Measurements from ENCODE around the gene SEPHS2. TPM values are rescaled to one million over a fixed set of nuclear protein-coding genes. Genes with fewer than 3 reads are reported as not detected.
"Not testable (repeated sequence)": the region's sequence is repeated elsewhere in the genome, so short reads cannot be mapped to it uniquely, and the experiment has no call there.

The SEPHS2 gene
- total RNA-seq, 1 donor from 2014 or later, result 30.5 TPM

DNA sequence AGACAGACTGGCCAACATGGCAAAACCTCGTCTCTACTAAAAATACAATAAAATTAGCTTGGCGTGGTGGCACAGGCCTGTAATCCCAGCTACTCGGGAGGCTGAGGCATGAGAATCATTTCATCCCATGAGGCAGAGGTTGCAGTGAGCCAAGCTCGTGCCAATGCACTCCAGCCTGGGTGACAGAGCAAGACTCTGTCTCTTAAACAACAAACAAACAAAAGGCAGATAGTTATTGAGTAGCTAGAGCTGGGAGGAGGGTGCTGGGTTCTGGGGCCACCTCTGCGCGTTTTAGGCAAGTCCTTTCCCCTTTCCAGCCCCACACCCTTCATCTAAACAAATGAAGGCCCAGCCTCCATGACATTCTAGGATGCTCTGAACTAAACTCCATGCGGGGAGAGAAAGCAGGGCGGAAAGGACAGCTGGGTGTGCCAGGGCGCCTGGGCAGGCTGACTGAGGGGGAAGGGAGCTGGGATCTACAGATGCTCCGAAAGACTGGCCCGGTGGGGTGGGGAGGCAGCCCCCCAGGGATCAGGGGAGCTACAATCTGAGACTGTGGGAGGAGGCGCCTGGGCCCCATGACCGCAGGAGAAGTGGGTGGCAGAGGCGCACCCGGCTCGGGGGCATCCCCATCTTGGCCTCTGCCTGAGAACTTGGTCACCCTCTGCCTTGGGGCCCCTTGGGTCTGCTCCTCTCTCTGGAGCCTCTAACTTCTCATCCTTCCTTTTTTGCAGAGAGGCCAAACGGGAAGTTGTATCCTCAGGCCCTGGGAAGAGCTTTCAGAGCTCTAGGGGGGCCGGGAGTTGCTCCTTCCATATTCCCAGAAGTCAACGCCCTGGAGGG, 27.8 kb upstream of the SEPHS2 start:
- Mint-ChIP-seq H3K27ac (ENCODE audit: unreplicated experiment) (no peak overlapping the region), H3K9me3 (no peaks in the 10 kb centered on the region)

DNA sequence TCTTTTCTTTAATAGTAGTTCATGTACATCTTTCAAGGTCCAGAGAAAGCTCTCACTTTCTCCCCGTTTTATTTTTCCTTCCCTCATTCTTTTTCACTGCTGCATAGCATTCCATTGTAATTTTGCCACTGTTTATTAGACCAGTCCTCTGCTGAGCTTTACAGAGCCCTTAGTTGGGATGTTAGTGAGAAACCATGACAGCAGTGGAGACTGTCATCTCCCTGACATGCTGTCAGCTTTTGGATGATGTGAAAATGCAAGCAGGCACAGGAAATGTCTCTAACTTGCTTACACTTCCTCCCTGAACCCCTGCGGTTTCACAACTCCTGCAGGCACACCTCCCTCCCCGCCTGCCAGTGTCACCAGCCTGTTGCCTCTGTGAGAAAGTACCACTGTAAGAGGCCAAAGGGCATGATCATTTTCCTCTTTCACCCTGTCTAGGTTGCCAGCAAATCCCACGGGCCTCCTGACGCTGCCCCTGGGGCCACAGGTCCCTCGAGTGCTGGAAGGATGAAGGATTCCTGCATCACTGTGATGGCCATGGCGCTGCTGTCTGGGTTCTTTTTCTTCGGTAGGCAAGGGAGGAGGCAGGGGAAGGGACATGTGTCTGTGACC, 26.8 kb upstream of the SEPHS2 start, which contains the start of gene ITGAL:
Gene ITGAL, plus strand, starts transcription at position 415 of the 615 bp plus-strand sequence. Its CDS starts 96 bp downstream, at position 511.
- DNase-seq (ENCODE audit: low read depth, low spot score), result no peak
- Mint-ChIP-seq H3K36me3 (ENCODE audit: low read depth) (no peaks in the 10 kb centered on the region), H3K4me3 (no peak within 1 kb of the TSS), H3K27ac (ENCODE audit: unreplicated experiment) (peak within 1 kb of the TSS; percentile 57), H3K4me1 (no peaks in the 10 kb centered on the region), H3K9me3 (no peaks in the 10 kb centered on the region), H3K27me3 (ENCODE audit: low read depth) (no peaks in the 10 kb centered on the region)
- TF ChIP-seq, protein P1, sequence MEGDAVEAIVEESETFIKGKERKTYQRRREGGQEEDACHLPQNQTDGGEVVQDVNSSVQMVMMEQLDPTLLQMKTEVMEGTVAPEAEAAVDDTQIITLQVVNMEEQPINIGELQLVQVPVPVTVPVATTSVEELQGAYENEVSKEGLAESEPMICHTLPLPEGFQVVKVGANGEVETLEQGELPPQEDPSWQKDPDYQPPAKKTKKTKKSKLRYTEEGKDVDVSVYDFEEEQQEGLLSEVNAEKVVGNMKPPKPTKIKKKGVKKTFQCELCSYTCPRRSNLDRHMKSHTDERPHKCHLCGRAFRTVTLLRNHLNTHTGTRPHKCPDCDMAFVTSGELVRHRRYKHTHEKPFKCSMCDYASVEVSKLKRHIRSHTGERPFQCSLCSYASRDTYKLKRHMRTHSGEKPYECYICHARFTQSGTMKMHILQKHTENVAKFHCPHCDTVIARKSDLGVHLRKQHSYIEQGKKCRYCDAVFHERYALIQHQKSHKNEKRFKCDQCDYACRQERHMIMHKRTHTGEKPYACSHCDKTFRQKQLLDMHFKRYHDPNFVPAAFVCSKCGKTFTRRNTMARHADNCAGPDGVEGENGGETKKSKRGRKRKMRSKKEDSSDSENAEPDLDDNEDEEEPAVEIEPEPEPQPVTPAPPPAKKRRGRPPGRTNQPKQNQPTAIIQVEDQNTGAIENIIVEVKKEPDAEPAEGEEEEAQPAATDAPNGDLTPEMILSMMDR (conservative IDR thresholded peaks at IDR 0.05), result no peak

More for the DNA sequence above, 27.8 kb upstream of the SEPHS2 start:
- no peaks in the 10 kb centered on the region for H3K4me1 Mint-ChIP-seq
- TF ChIP-seq, protein P1 (conservative IDR thresholded peaks at IDR 0.05), result no peak
- H3K4me3 Mint-ChIP-seq, result no peak overlapping the region
- no peak for DNase-seq (ENCODE audit: low read depth, low spot score)
- H3K27me3 Mint-ChIP-seq (ENCODE audit: low read depth), result no peaks in the 10 kb centered on the region
- no peaks in the 10 kb centered on the region for H3K36me3 Mint-ChIP-seq (ENCODE audit: low read depth)

DNA sequence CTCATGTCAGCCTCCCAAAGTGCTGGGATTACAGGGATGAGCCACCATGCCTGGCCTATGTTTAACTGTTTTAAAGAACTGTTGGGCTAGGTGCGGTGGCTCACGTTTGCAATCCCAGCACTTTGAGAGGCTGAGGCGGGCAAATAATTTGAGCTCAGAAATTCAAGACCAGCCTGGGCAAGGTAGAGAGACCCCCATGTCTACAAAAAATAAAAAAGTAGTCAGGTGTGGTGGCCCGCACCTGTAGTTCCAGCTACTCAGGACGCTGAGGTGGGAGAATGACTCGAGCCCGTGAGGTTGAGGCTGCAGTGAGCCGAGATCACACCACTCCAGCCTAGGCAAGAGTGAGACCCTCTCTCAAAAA, 24.9 kb upstream of the SEPHS2 start:
- Mint-ChIP-seq H3K9me3 (no peaks in the 10 kb centered on the region), H3K27ac (ENCODE audit: unreplicated experiment) (no peak overlapping the region), H3K4me1 (no peaks in the 10 kb centered on the region), H3K27me3 (ENCODE audit: low read depth) (no peaks in the 10 kb centered on the region), H3K4me3 (no peak overlapping the region), H3K36me3 (ENCODE audit: low read depth) (no peaks in the 10 kb centered on the region)
- DNase-seq (ENCODE audit: low read depth, low spot score), result no peak
- TF ChIP-seq, protein P1 (conservative IDR thresholded peaks at IDR 0.05), result no peak

DNA sequence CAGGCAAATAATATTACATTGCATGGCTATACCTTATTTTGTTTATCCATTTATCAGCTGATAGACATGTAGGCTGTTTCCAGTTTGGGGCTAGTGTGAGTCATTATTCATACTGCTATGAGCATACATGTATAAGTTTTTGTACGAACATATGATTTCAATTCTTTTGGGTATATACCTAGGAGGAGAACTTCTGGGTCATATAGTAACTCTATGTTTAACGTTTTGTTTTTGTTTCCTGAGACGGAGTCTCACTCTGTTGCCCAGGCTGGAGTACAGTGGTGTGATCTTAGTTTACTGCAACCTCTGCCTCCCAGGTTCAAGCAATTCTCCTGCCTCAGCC, 24.5 kb upstream of the SEPHS2 start:
- Mint-ChIP-seq H3K4me1 (no peaks in the 10 kb centered on the region), H3K9me3 (no peaks in the 10 kb centered on the region), H3K36me3 (ENCODE audit: low read depth) (no peaks in the 10 kb centered on the region), H3K27me3 (ENCODE audit: low read depth) (no peaks in the 10 kb centered on the region), H3K27ac (ENCODE audit: unreplicated experiment) (no peak overlapping the region), H3K4me3 (no peak overlapping the region)
- DNase-seq (ENCODE audit: low read depth, low spot score), result no peak
- TF ChIP-seq, protein P1 (conservative IDR thresholded peaks at IDR 0.05), result no peak

DNA sequence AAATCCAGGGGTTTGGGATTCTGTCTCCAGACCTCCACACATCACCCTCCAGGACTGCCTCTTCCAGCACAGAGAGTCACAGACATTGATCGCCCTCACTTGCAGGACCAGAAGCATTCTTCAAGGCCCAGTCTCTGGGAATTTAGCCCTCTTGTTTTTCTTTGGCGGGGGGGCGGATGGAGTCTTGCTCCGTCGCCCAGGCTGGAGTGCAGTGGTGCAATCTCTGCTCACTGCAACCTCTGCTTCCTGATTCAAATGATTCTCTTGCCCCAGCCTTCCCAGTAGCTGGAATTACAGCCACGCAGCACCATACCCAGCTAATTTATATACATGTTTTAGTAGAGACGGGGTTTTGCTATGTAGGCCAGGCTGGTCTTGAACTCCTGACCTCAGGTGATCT, 18.4 kb upstream of the SEPHS2 start:
- Mint-ChIP-seq H3K27ac (ENCODE audit: unreplicated experiment) (no peak overlapping the region), H3K4me1 (no peaks in the 10 kb centered on the region), H3K9me3 (no peaks in the 10 kb centered on the region), H3K36me3 (ENCODE audit: low read depth) (no peaks in the 10 kb centered on the region), H3K4me3 (no peak overlapping the region), H3K27me3 (ENCODE audit: low read depth) (no peaks in the 10 kb centered on the region)
- DNase-seq (ENCODE audit: low read depth, low spot score), result no peak
- TF ChIP-seq, protein P1 (conservative IDR thresholded peaks at IDR 0.05), result no peak

DNA sequence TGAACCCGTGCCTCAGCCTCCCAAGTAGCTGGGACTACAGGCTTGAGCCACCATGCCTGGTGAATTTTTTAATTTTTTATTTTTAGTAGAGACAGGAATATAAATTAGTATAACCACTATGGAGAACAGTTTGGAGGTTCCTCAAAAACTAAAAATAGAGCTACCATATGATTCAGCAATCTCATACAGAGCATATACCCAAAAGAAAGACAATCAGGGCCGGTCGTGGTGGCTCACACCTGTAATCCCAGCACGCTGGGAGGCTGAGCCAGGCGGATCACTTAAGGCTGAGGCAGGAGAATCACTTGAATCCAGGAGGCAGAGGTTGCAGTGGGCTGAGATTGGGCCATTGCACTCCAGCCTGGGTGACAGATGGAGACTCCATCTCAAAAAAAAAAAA, 15.8 kb upstream of the SEPHS2 start:
- not testable (repeated sequence) for H3K36me3 Mint-ChIP-seq (ENCODE audit: low read depth); H3K27ac Mint-ChIP-seq (ENCODE audit: unreplicated experiment); H3K9me3 Mint-ChIP-seq; H3K4me3 Mint-ChIP-seq; DNase-seq (ENCODE audit: low read depth, low spot score); H3K4me1 Mint-ChIP-seq; H3K27me3 Mint-ChIP-seq (ENCODE audit: low read depth)
